ENCODE measurements around the gene RNF126. TPM values are rescaled to one million over a fixed set of nuclear protein-coding genes. Genes with fewer than 3 reads are reported as not detected.

RNF126 gene
- total RNA-seq, 2 experiments from 2014 or later, result 84.4 to 89.7 TPM

DNA sequence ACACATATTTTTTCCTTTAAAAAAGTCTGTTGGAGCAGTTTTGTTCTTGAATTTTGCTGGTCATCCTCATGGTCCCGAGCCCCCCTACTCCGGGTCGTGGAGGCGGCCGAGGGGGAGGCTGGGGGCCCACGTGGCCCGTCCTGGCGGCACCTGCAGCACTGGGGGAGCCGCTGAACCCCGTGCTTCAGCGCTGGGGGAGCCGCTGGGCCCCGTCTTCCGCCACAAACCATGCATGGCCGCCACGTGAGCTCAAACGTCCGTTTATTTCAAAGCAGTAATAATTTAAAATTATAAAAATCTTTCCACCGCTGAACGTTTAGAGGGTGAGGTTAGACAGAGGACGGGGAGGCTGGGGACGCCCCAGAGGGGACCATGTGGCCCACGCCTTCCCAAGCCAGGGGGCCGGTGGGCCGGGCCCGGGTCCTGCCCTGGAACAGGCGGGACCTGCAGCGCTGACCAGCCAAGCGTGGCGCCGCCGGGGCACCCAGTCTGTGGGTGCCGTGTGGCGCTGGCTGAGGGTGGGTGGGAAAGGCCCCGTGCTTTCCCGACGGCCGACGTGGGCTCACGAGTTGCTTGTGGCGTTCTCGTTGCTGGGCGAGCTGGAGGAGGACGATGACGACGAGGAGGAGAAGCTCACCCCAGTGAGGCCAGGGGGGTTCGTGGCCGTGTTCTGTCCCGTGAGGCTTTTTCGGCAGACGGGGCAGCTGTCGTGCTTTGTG, 15.3 kb downstream of the RNF126 start:
- no peak for DNase-seq
- Mint-ChIP-seq H3K9me3 (no peaks in the 10 kb centered on the region), H3K4me3 (no peak overlapping the region), H3K36me3 (peaks cover 15% of the 10 kb centered on the region), H3K27ac (no peak overlapping the region), H3K27me3 (no peaks in the 10 kb centered on the region), H3K4me1 (ENCODE audit: low read depth) (no peaks in the 10 kb centered on the region)
- ChIA-PET CTCF (no interaction called here), POLR2A (no interaction called here)
- intact Hi-C loops (cut with micrococcal nuclease), result no loop called here

DNA sequence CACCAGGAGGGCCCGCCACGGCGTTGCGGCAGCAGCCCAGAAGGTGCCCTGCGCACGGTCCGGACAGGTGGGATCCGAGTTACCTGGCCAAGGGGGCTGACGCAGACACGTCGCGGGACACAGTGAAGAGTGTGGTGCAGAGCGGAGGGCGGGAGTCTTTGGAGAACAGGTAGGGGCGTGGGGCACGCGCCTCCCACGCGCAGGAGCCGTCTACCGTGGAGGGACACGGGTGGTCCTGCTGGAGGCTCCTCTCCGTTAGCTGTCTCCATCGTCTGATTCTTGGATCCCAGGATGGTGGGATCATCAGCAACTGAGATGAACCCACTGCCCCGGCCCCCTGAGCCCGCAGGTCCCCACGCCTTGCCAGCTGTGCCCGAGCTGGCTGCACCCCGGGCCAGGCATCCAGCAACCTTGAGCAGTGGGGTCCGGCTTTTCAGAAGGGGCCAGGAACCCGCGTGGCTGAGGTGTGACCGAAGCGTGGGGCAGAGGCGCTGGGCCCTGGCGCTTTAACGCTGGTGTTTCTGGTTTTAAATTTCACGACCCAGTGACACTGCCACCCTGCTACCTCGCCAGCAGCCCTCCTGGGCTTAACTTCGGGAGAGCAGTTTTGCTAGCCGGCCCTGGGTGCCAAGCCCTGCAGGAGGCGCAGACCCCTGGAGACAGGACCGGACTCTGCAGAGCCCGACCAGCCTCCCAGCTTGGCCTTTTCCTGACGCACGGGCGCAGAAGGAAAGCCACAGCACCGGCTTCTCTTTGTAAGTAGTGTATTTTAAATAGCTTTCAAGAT, 16.0 kb downstream of the RNF126 start:
- POLR2A ChIA-PET, result no interaction called here
- no peaks in the 10 kb centered on the region for H3K4me1 Mint-ChIP-seq (ENCODE audit: low read depth)
- H3K27ac Mint-ChIP-seq, result no peak overlapping the region
- CTCF ChIA-PET, result no interaction called here
- peaks cover 15% of the 10 kb centered on the region for H3K36me3 Mint-ChIP-seq
- no peaks in the 10 kb centered on the region for H3K27me3 Mint-ChIP-seq
- H3K4me3 Mint-ChIP-seq, result no peak overlapping the region
- no peaks in the 10 kb centered on the region for H3K9me3 Mint-ChIP-seq
- intact Hi-C loops (cut with micrococcal nuclease), result no loop called here
- no peak for DNase-seq

GRCh38 chr19:645912-646778, 16.9 kb downstream of the RNF126 start:
- Mint-ChIP-seq H3K4me3 (no peak overlapping the region), H3K9me3 (no peaks in the 10 kb centered on the region), H3K36me3 (peaks cover 15% of the 10 kb centered on the region), H3K4me1 (ENCODE audit: low read depth) (no peaks in the 10 kb centered on the region), H3K27ac (peak overlapping the region; percentile 51), H3K27me3 (no peaks in the 10 kb centered on the region)
- no peak for DNase-seq
- POLR2A ChIA-PET, result no interaction called here
- intact Hi-C loops (cut with micrococcal nuclease), result no loop called here
- CTCF ChIA-PET, result no interaction called here

- H3K36me3 Mint-ChIP-seq, result peaks cover 13% of the 10 kb centered on the region
- ChIA-PET CTCF (interaction anchor here (0.6 kb wide), 1 partner anchor 108 kb away, joined by 4 read pairs; no protein-coding TSS in a partner anchor), POLR2A (no interaction called here)
- H3K4me1 Mint-ChIP-seq (ENCODE audit: low read depth), result no peaks in the 10 kb centered on the region
- no peaks in the 10 kb centered on the region for H3K9me3 Mint-ChIP-seq
- H3K27ac Mint-ChIP-seq, result no peak overlapping the region
- H3K4me3 Mint-ChIP-seq, result no peak overlapping the region
- intact Hi-C loops (cut with micrococcal nuclease), result no loop called here
- H3K27me3 Mint-ChIP-seq, result no peaks in the 10 kb centered on the region
- no peak for DNase-seq
These were observed 18.2 kb downstream of the RNF126 start for GRCh38 chr19:644789-645188.

- Mint-ChIP-seq H3K27me3 (no peaks in the 10 kb centered on the region), H3K4me1 (ENCODE audit: low read depth) (peaks cover 2% of the 10 kb centered on the region), H3K9me3 (no peaks in the 10 kb centered on the region), H3K27ac (no peak overlapping the region), H3K4me3 (no peak overlapping the region), H3K36me3 (peaks cover 11% of the 10 kb centered on the region)
- ChIA-PET POLR2A (no interaction called here), CTCF (no interaction called here)
- DNase-seq, result no peak
- intact Hi-C loops (cut with micrococcal nuclease), result no loop called here
These were observed 18.7 kb downstream of the RNF126 start for GRCh38 chr19:644363-644762.

DNA sequence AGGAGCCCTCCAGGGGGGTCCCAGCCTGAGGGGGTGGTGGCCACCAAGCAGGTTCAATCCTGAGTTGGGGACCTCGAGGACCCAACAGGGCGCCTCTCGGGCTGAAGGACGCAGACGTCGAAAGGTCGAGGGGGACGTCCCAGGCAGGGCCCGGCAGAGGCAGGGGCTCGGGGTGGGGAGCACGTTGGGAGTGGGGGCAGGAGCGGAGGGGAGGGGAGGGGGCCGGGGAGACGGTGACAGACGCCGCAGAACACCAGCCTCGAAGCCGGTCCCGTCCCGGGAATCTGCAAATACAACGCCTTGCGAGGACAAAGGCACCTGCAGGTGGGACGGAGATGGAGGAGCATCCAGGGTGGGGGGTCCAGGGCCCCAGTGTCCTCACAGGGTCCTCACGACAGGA, 19.3 kb downstream of the RNF126 start:
- ChIA-PET POLR2A (no interaction called here), CTCF (no interaction called here)
- no peak for DNase-seq
- intact Hi-C loops (cut with micrococcal nuclease), result no loop called here
- no peaks in the 10 kb centered on the region for H3K27me3 Mint-ChIP-seq
- H3K9me3 Mint-ChIP-seq, result no peaks in the 10 kb centered on the region
- H3K4me1 Mint-ChIP-seq (ENCODE audit: low read depth), result peaks cover 8% of the 10 kb centered on the region
- no peak overlapping the region for H3K4me3 Mint-ChIP-seq
- H3K27ac Mint-ChIP-seq, result no peak overlapping the region
- peaks cover 10% of the 10 kb centered on the region for H3K36me3 Mint-ChIP-seq

- Mint-ChIP-seq H3K4me3 (no peak overlapping the region), H3K27ac (no peak overlapping the region), H3K9me3 (no peaks in the 10 kb centered on the region), H3K4me1 (ENCODE audit: low read depth) (peaks cover 13% of the 10 kb centered on the region), H3K36me3 (peaks cover 8% of the 10 kb centered on the region), H3K27me3 (no peaks in the 10 kb centered on the region)
- no peak for DNase-seq
- POLR2A ChIA-PET, result no interaction called here
- CTCF ChIA-PET, result no interaction called here
- intact Hi-C loops (cut with micrococcal nuclease), result no loop called here
These were observed 20.0 kb downstream of the RNF126 start for GRCh38 chr19:642767-643727.

GRCh38 chr19:641702-642101, 21.3 kb downstream of the RNF126 start:
- H3K36me3 Mint-ChIP-seq, result peaks cover 4% of the 10 kb centered on the region
- H3K9me3 Mint-ChIP-seq, result no peaks in the 10 kb centered on the region
- no peak overlapping the region for H3K27ac Mint-ChIP-seq
- POLR2A ChIA-PET, result no interaction called here
- CTCF ChIA-PET, result no interaction called here
- H3K4me3 Mint-ChIP-seq, result no peak overlapping the region
- intact Hi-C loops (cut with micrococcal nuclease), result no loop called here
- peaks cover 13% of the 10 kb centered on the region for H3K4me1 Mint-ChIP-seq (ENCODE audit: low read depth)
- H3K27me3 Mint-ChIP-seq, result no peaks in the 10 kb centered on the region
- no peak for DNase-seq

DNA sequence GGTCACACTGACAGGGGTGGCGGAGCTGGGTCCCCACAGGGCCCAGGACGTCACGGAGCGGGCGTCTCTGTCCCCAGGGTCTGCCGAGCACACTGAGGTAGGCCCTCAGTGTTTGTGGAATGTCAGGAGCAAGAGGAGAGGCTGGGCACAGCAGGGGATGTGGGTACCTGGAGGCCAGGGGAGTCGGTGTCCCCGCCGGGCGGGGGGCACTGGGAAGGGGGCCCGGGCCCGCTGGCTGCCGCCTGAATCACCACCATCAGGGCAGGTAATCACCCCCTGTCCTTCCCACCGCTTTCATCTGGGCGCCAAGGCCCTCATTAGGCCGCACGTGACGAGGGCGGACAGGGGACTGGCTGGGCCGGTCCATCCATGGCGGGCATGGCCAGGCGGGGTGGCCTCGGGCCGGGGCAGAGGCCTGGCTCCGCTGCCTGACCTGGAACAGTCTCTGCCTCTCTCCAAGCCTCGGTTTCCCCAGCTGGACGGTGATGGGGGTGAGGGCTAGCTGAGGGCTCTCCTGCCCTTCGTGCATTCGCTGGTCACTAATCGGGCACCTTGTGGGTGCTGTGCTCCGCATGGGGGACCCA, 22.3 kb downstream of the RNF126 start:
- Mint-ChIP-seq H3K9me3 (no peaks in the 10 kb centered on the region), H3K27me3 (no peaks in the 10 kb centered on the region), H3K4me3 (no peak overlapping the region), H3K36me3 (no peaks in the 10 kb centered on the region), H3K4me1 (ENCODE audit: low read depth) (peaks cover 13% of the 10 kb centered on the region), H3K27ac (no peak overlapping the region)
- DNase-seq, result no peak
- intact Hi-C loops (cut with micrococcal nuclease), result no loop called here
- ChIA-PET CTCF (no interaction called here), POLR2A (no interaction called here)

GRCh38 chr19:640161-640558, 22.9 kb downstream of the RNF126 start:
- Mint-ChIP-seq H3K4me1 (ENCODE audit: low read depth) (peaks cover 13% of the 10 kb centered on the region), H3K9me3 (no peaks in the 10 kb centered on the region), H3K36me3 (no peaks in the 10 kb centered on the region), H3K4me3 (no peak overlapping the region), H3K27ac (no peak overlapping the region), H3K27me3 (no peaks in the 10 kb centered on the region)
- ChIA-PET CTCF (no interaction called here), POLR2A (no interaction called here)
- intact Hi-C loops (cut with micrococcal nuclease), result no loop called here
- no peak for DNase-seq

DNA sequence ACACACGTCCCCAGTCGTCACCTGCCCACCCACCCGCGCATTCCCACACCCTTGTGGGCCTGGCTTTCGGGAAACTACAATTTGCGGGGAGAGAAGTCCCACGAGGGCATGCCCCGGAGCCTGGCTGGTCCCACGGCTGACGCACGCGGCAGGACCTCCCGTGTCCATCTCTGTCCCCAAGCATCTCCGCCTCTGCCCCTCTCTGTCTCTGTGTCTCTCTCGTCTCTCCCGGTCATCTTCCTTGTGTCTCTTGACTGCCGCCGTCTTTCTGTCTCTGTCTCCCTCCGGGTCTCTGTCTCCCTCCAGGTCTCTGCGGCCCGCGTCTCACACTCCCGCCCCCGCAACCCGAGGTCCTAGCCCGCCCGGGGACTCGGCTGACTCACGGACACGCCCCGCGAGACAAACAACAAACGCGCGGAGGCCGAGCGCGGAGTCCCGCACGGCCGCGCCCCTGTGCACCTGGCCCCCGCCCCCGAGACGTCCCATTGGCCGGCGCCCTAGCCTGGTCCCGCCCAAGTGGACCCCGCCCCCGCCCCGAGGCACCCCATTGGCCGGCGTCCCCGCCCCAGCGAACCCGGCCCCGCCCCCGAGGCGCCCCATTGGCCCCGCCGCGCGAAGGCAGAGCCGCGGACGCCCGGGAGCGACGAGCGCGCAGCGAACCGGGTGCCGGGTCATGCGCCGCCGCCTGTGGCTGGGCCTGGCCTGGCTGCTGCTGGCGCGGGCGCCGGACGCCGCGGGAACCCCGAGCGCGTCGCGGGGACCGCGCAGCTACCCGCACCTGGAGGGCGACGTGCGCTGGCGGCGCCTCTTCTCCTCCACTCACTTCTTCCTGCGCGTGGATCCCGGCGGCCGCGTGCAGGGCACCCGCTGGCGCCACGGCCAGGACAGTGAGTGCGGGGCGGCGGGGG, 23.5 kb downstream of the RNF126 start, which contains the start of gene FGF22:
FGF22 (plus strand) TSS at position 627 of the 908 bp plus-strand sequence; CDS start at position 674, 47 bp downstream.
- ChIA-PET POLR2A (no interaction called here), CTCF (no interaction called here)
- intact Hi-C loops (cut with micrococcal nuclease), result loop anchor here (10.0 kb wide), 1 partner anchor 55 kb away; the partner anchor contains the start of gene HCN2
- H3K4me1 Mint-ChIP-seq (ENCODE audit: low read depth), result peaks cover 13% of the 10 kb centered on the region
- no peaks in the 10 kb centered on the region for H3K27me3 Mint-ChIP-seq
- no peak within 1 kb of the TSS for H3K27ac Mint-ChIP-seq
- no peaks in the 10 kb centered on the region for H3K9me3 Mint-ChIP-seq
- DNase-seq, result peak; percentile 96
- H3K4me3 Mint-ChIP-seq, result peak within 1 kb of the TSS; percentile 65
- no peaks in the 10 kb centered on the region for H3K36me3 Mint-ChIP-seq

Data from activated CD4-positive, alpha-beta memory T cell treated with anti-CD3 and anti-CD28 coated beads for 36 hours (primary cell).